Activated naive CD4-positive, alpha-beta T cell treated with anti-CD3 and anti-CD28 coated beads, Interleukin-2, amount 50 U/mL, for 16 hours (primary cell): ENCODE measurements around the gene C1GALT1.

Experiments used
- DNase-seq: peaks from one replicate; pipeline ENCODE4 v3.0.0-alpha.2; 2020

The C1GALT1 gene

DNA sequence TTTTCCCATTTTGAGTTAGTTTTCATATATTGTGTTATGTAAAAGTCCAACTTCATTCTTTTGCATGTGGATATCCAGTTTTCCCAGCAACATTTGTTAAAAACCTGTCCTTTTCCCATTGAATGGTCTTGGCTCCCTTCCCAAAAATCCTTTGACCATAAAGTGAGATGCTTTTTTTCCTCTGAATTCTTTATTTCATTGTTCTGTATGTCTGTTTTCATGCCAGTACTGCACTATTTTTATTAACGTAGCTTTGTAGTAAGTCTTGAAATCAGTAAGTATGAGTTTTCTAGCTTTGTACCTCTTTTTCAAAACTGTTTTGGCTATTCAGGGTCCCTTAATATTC is 20.0 kb downstream of the C1GALT1 start:
- DNase-seq: no peak

GRCh38 chr7:7203813-7204575 is 21.6 kb downstream of the C1GALT1 start:
- no peak for DNase-seq

- DNase-seq: no peak
Measured at GRCh38 chr7:7207876-7208275, 25.5 kb downstream of the C1GALT1 start.

DNA sequence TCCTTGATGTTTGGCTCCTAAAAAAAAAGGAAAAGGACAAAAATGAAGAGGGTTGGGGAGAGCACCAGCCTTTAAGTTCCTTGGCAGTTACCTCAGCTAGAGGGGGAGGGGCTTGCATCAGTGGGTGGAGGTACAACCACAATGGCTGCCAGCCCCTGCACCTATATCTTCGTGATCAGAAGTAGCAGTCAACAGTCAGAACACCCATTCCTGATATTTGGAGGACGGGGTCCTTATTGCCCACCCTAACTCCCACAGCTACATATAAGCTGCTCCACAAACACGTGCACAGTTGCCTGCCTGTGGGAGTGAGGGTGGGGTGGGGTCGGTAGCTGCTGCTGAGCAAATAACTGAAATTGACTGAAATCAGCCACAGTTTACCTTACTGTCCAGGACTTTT is 26.2 kb downstream of the C1GALT1 start:
- no peak for DNase-seq

GRCh38 chr7:7209412-7210050 is 27.2 kb downstream of the C1GALT1 start:
- no peak for DNase-seq

DNA sequence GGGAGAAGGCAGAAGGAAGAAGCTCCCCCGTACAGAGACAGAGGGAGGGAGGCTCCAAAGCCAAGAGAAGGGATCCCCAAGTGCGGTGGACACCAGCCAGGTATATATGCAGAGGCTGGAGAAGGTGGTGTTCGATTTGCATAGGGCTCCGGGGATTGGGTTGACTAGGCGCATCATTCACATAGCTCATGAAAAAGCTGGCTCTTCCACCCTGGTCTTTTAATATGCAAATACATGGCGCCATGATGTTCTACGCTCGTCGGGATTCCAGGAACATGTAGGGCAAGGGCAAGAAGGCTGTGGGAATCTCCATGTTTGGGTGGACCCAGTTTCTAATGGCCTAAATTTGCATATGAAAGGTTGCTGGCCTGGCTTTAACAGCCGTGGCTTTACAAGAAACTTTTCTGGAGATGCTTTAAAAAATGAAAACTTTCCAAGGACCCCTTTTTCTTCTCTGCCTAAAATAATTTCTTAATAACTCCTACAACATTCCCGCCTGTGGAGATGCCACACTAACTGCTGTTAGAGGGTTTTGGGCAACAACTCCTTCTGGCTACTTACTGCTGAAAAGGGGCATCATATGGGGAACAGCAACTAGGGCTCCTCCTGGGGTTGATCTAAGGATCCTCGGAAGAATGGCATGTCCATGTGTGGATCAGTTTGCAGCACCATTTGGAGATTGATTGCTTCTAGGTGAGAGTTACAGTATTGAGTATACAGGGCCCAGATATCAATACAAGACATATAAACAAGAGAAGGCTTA is 28.3 kb downstream of the C1GALT1 start:
- no peak for DNase-seq

GRCh38 chr7:7212612-7213011 is 30.3 kb downstream of the C1GALT1 start:
- no peak for DNase-seq

DNA sequence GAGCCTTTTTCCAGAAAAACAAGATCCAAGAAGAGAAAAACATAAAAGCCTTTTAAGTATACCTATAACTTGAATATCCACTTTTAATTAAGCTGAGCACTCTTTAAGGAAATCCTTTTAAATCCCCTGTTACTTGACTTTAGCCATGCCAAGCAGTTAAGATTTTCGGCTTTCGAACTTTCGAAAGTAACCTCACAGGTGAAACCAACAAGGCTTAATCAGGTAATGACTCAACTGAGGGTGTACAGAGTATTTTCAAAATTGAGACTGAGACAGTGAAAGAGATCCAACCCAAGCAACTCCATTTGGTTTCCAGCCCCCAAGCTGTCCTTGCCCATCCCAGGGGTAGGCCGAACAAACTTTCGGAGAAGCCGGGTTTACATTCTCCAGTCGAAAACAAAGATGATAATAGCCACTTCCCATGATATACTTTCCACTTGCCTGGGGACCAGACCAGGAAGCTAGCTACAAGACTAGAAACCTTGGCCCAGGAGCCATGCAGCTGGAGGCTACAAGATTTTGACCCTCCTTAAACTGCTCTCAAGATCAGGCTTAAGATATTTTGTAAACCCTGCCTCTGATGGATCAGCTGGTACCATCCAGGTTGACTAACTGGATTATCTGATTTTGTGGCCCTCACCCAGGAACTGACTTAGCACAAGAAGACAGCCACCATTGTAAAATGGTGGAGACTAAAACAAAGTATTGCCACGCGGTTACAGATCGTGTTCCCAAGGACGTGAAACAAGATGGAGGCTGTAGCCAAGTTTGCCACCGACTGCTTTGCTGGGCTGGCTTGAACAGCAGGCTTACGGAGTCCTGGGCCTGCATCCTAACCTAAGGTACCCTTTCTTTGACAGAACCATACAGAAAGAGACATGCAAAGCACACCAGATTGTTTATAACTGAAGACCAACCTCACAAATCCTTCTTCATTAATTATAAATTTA is 32.3 kb downstream of the C1GALT1 start:
- DNase-seq: no peak

DNA sequence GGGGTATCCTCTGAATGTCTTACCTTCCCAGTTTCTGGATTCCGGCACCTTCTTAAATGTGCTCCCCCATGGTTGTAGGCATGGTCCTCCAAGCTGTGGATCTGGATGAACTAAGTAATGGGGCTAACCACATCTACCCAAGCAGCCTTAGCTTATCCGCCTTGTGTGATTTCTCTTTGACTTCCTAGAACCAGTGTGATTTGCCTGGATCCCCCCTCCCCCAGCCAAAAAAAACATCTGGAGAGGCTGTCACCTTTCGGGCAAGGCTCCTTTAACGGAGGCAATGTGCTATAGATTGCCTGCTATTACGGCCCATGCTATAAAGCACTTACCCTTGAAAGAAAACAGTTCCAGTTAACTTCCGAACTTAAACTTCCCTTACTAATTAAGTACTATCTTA is 33.9 kb downstream of the C1GALT1 start:
- DNase-seq: no peak

GRCh38 chr7:7219216-7219615 is 36.9 kb downstream of the C1GALT1 start:
- no peak for DNase-seq

- DNase-seq: no peak
Measured at GRCh38 chr7:7220821-7221220, 38.5 kb downstream of the C1GALT1 start.

- no peak for DNase-seq
Measured at GRCh38 chr7:7221599-7222038, 39.3 kb downstream of the C1GALT1 start.

GRCh38 chr7:7223250-7223649 is 40.9 kb downstream of the C1GALT1 start:
- DNase-seq: no peak

DNA sequence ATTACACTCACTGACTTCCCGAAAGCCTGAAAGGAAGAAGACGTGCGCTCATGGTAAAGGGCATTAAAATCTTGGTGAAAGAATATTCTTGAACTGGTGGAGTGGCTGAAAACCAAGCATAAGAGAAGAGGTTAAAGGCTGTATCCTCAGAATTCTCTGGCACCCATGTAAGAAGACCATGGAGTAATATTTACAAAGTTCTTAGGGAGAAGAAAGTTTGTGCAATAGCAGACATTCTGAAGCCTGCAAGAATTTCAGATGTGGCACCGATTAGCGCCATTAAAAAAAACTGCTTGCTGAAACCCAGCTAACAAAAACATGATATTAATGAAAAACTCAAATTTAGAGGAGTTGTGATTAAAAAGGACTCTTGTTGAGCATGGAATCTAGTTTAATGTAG is 44.1 kb downstream of the C1GALT1 start:
- no peak for DNase-seq

- no peak for DNase-seq
Measured at GRCh38 chr7:7228472-7228871, 46.1 kb downstream of the C1GALT1 start.

- DNase-seq: no peak
Measured at GRCh38 chr7:7228967-7229366, 46.6 kb downstream of the C1GALT1 start.

DNA sequence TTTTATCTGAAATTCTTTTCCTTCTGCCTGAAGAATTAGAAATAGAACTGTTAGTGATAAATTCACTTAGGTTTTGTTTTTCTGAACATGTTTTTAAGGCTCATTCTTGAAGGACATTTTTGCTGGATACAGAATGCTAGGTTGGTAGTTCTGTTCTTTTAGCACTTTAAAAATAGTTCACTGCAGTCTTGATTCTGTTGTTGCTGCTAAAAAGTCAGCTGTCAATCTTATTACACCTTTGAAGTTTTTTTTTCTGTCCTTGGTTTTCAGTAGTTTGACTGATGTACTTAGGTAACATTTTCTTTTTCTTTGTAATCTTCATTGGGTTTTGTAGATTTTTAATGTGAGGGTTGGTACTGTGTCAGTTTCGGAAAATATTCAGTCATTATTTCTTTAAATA is 48.7 kb downstream of the C1GALT1 start:
- no peak for DNase-seq

DNA sequence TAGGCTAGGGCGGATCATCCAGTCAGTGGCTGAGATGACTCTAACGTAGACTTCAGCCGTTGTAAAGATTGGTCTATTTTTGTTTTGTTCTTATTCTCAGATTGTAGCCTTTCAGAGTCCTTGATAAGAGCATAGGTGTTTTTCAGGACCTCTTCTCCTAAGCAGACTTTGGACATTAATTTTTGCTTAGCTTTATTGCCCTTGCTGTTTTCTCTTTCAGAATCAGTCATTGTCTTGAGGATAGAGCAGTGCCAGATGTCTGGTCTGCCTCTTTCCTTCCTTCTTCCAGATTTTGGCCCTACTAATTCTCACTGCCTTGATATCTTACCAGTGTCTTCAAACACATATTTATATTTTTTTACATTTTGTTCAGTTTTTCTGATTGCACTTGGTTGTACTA is 49.5 kb downstream of the C1GALT1 start:
- DNase-seq: no peak

DNA sequence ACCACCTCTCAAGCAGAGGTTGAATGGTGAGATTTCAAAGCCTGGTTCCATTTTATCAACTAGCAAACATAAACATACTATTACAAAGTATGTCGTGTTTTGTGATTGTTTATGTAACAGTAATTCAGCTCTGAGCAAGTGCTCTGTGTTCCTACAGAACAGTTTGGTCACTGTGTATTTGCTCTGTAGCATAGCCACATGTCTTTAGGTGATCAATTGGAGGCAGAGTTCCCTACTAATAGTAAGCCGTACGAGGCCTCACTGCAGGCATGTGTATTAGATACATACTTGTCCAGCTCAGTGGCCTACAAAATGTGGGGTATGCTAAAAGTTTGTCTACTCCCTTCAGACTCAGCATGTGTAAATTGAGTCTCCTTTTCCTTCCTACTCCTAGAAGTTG is 53.0 kb downstream of the C1GALT1 start:
- no peak for DNase-seq

GRCh38 chr7:7236041-7236440 is 53.7 kb downstream of the C1GALT1 start:
- no peak for DNase-seq

- no peak for DNase-seq
Measured at GRCh38 chr7:7237201-7237977, 55.0 kb downstream of the C1GALT1 start.

DNA sequence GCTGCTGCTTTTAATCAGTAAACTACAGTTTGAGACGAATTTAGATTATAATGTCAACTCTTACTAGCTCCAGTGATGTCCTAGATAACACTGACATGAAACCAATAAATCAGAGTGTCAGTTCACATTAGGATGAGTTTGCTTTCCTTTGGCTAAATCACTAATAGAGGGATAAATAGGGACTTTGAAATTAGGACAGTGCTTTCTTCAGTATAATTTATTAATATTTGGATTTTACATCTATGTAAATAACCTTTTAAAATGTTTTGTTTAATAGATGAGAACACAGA is 55.6 kb downstream of the C1GALT1 start:
- DNase-seq: no peak
